Measurements from ENCODE around the gene SPATA3.

SPATA3 gene

GRCh38 chr2:230951396-230951795 lies 44.5 kb upstream of the SPATA3 start:
- Histone ChIP-seq H3K4me2 (ENCODE audit: low read depth, low read length, poor library complexity, severe bottlenecking) (no peak overlapping the region), H3K27ac (ENCODE audit: low read depth, low read length) (no peak overlapping the region), H3K36me3 (ENCODE audit: low read length) (no peaks in the 10 kb centered on the region), H3K27me3 (ENCODE audit: low read length) (no peaks in the 10 kb centered on the region), H3K4me3 (ENCODE audit: insufficient read depth, low read length, poor library complexity, severe bottlenecking) (no peak overlapping the region), H3K79me2 (ENCODE audit: insufficient read depth, low read length) (no peaks in the 10 kb centered on the region), H2AFZ (ENCODE audit: low read depth, low read length, severe bottlenecking) (no peak overlapping the region), H3K9me3 (ENCODE audit: insufficient read depth, low read length) (no peaks in the 10 kb centered on the region), H3F3A (ENCODE audit: insufficient read depth) (no peaks in the 10 kb centered on the region), H4K20me1 (ENCODE audit: low read depth, low read length) (no peaks in the 10 kb centered on the region), H3K9ac (ENCODE audit: low read length) (no peak overlapping the region), H3K9me2 (replicated peaks; ENCODE audit: insufficient read depth, low read length) (no peaks in the 10 kb centered on the region)
- TF ChIP-seq EZH2phosphoT487 (conservative IDR thresholded peaks at IDR 0.05; ENCODE audit: low read length), result no peak
- TF ChIP-seq, protein P1, sequence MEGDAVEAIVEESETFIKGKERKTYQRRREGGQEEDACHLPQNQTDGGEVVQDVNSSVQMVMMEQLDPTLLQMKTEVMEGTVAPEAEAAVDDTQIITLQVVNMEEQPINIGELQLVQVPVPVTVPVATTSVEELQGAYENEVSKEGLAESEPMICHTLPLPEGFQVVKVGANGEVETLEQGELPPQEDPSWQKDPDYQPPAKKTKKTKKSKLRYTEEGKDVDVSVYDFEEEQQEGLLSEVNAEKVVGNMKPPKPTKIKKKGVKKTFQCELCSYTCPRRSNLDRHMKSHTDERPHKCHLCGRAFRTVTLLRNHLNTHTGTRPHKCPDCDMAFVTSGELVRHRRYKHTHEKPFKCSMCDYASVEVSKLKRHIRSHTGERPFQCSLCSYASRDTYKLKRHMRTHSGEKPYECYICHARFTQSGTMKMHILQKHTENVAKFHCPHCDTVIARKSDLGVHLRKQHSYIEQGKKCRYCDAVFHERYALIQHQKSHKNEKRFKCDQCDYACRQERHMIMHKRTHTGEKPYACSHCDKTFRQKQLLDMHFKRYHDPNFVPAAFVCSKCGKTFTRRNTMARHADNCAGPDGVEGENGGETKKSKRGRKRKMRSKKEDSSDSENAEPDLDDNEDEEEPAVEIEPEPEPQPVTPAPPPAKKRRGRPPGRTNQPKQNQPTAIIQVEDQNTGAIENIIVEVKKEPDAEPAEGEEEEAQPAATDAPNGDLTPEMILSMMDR (IDR thresholded peaks at IDR 0.05; ENCODE audit: insufficient read depth, low read length, poor library complexity, severe bottlenecking), result no peak

DNA sequence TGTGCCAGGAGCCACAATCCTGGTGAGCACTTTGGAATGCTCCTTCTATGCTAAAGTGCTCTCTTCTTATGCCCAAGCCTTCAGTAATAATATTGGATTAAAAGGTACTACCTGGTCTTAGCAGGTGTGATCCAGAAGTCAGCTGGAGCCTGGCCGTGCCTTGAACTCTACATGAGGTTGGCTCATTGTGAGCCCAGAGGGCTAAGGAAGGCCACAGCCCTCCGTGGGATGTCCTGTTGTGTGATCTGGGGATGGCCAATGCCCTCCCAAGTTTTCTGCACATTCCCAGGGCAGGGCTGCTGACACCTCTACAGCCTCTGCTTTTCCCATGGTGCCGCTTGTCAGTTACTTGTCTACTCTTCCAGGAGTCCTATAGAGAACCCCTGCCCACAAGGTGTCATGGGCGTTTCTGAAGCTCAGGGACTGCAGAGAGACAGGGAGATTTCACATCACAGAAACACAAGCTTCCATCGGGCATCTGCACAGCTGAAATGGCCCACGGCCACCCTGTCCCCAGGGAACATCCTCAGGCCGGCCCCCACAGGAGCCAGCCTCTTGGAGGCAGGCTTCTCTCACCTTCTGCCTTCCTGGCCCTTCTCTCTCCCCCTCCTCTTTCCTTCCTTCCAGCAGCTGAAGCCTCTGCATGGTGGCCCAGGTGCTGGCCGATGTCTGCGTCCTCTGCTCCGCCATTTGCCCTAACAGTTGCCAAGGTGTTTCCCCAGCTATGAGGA lies 43.5 kb upstream of the SPATA3 start:
- H3K4me2 ChIP-seq (ENCODE audit: low read depth, low read length, poor library complexity, severe bottlenecking), result no peak overlapping the region
- no peaks in the 10 kb centered on the region for H3K9me2 ChIP-seq (replicated peaks; ENCODE audit: insufficient read depth, low read length)
- H2AFZ ChIP-seq (ENCODE audit: low read depth, low read length, severe bottlenecking), result no peak overlapping the region
- H3K27ac ChIP-seq (ENCODE audit: low read depth, low read length), result no peak overlapping the region
- H3K9me3 ChIP-seq (ENCODE audit: insufficient read depth, low read length), result no peaks in the 10 kb centered on the region
- H3K4me3 ChIP-seq (ENCODE audit: insufficient read depth, low read length, poor library complexity, severe bottlenecking), result no peak overlapping the region
- no peaks in the 10 kb centered on the region for H3F3A ChIP-seq (ENCODE audit: insufficient read depth)
- H3K79me2 ChIP-seq (ENCODE audit: insufficient read depth, low read length), result no peaks in the 10 kb centered on the region
- H4K20me1 ChIP-seq (ENCODE audit: low read depth, low read length), result no peaks in the 10 kb centered on the region
- H3K36me3 ChIP-seq (ENCODE audit: low read length), result no peaks in the 10 kb centered on the region
- no peak overlapping the region for H3K9ac ChIP-seq (ENCODE audit: low read length)
- H3K27me3 ChIP-seq (ENCODE audit: low read length), result no peaks in the 10 kb centered on the region
- TF ChIP-seq, protein P1 (IDR thresholded peaks at IDR 0.05; ENCODE audit: insufficient read depth, low read length, poor library complexity, severe bottlenecking), result no peak
- TF ChIP-seq EZH2phosphoT487 (conservative IDR thresholded peaks at IDR 0.05; ENCODE audit: low read length), result no peak

DNA sequence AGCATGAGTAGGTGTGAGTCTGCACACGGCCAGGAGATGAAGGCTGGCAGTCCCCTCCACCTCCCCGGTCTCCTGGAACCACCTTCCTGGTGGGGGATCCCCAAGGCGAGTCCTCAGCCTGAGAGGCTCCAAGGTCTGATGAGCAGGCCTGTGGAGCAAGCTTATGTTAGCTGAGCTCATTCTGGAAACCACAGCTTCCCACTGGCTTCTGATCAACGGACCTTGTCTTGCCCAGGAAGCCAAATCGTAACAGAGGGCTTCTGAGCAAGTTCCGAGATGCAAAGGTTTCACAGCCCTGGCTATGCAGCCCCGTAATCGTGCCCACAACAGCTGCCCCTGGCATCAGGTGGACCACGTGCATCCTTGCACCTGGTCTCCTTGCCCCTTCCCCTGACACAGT lies 42.1 kb upstream of the SPATA3 start:
- Histone ChIP-seq H3F3A (ENCODE audit: insufficient read depth) (no peaks in the 10 kb centered on the region), H2AFZ (ENCODE audit: low read depth, low read length, severe bottlenecking) (no peak overlapping the region), H3K27ac (ENCODE audit: low read depth, low read length) (no peak overlapping the region), H3K9ac (ENCODE audit: low read length) (no peak overlapping the region), H3K36me3 (ENCODE audit: low read length) (no peaks in the 10 kb centered on the region), H3K27me3 (ENCODE audit: low read length) (no peaks in the 10 kb centered on the region), H3K9me3 (ENCODE audit: insufficient read depth, low read length) (no peaks in the 10 kb centered on the region), H3K9me2 (replicated peaks; ENCODE audit: insufficient read depth, low read length) (no peaks in the 10 kb centered on the region), H4K20me1 (ENCODE audit: low read depth, low read length) (no peaks in the 10 kb centered on the region), H3K79me2 (ENCODE audit: insufficient read depth, low read length) (no peaks in the 10 kb centered on the region), H3K4me2 (ENCODE audit: low read depth, low read length, poor library complexity, severe bottlenecking) (no peak overlapping the region), H3K4me3 (ENCODE audit: insufficient read depth, low read length, poor library complexity, severe bottlenecking) (no peak overlapping the region)
- no peak for TF ChIP-seq EZH2phosphoT487 (conservative IDR thresholded peaks at IDR 0.05; ENCODE audit: low read length)
- TF ChIP-seq, protein P1 (IDR thresholded peaks at IDR 0.05; ENCODE audit: insufficient read depth, low read length, poor library complexity, severe bottlenecking), result no peak

All from SU-DHL-6 (cell line).